HG03520 (cell line): ENCODE measurements around the gene NLRP10.

Experiments
- ATAC-seq: cut with Tn5 transposase; IDR thresholded peaks from one replicate; pipeline ENCODE4 v1.9.1; 2021; ENCODE audit warnings: mild to moderate bottlenecking, moderate library complexity; ENCODE audit not compliant: unreplicated experiment

NLRP10 gene, protein sequence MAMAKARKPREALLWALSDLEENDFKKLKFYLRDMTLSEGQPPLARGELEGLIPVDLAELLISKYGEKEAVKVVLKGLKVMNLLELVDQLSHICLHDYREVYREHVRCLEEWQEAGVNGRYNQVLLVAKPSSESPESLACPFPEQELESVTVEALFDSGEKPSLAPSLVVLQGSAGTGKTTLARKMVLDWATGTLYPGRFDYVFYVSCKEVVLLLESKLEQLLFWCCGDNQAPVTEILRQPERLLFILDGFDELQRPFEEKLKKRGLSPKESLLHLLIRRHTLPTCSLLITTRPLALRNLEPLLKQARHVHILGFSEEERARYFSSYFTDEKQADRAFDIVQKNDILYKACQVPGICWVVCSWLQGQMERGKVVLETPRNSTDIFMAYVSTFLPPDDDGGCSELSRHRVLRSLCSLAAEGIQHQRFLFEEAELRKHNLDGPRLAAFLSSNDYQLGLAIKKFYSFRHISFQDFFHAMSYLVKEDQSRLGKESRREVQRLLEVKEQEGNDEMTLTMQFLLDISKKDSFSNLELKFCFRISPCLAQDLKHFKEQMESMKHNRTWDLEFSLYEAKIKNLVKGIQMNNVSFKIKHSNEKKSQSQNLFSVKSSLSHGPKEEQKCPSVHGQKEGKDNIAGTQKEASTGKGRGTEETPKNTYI

DNA sequence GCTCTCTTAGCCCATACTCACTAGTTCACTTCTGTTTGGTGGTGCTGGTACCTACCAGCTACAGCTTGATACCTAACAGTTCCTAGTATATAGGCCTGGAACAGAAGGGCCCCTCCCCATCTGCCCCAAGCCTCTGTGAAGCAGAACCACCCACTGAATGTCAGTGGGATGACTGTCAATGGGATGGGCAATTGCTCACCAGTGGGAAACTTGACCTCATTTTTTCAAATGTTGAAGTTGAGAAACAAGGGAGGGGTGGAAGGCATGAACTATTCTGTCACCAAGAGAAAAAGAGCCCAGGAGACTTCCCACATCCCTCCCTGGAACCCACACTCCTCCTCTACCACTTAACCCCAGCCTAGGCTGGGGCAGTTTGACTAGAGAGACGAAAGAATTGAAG, at the start of gene NLRP10:
Gene NLRP10, minus strand, starts transcription at position 62 of the 400 bp plus-strand sequence. CDS start 1,952 bp downstream, outside the sequence.
- ATAC-seq: no peak

DNA sequence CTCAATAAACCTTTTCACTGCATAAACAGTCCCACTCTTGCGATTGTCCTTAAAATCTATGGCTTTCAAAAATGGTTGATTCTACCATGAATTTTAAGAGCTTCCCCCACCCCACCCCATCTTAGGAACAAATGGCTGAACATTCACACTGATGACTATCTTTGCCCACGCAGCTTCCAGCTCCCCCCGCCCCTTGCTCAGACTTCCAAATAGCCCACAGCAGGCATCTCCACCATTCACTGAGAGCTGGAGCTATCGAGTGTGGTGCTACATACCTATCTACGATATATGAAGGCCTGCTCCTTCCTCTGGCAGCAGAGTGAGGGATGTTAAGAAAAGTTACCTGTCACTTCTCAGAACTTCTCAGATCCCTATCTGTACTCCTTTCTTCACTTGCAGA, 48.6 kb upstream of the NLRP10 start:
- no peak for ATAC-seq

DNA sequence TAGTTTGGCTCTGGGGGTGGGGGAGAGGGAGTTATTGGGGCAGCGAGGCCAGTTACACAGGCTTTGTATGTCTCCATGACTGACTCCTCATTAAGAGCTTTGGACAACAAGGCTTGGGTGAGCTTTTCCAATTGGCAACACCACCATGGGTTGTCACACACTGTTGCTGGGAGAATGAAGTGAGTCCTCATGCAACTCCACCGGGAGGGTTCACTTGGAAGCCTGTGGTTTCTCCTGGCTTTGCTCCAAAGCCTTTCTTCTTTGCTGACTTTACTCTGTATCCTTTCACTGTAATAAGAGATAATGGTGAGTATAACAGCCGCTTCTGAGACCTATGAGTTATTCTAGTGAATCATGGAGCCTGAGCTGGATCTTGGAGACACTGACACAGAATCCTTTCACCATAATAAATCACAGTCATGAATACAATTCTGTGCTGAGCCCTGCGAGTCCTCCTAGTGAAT, 46.8 kb upstream of the NLRP10 start:
- ATAC-seq: no peak

DNA sequence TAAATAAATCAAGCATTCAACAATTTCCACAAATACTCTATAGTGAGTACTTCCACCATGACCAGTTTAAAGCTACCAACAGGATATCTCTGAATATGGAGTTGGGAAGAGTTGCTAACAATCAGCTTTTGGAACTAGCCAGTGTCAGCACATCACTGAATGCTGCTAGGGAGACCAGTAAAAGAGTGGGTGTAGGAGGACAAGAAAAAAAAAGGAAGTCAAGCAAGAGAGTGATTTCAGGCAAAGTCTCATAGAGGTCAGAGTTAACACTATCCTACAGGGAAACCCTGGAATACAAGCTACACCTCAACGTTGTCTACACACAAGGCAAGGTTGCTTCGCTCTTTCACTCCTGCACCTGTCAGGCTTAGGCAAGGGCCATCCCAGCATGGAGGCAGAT, 46.1 kb upstream of the NLRP10 start:
- no peak for ATAC-seq

DNA sequence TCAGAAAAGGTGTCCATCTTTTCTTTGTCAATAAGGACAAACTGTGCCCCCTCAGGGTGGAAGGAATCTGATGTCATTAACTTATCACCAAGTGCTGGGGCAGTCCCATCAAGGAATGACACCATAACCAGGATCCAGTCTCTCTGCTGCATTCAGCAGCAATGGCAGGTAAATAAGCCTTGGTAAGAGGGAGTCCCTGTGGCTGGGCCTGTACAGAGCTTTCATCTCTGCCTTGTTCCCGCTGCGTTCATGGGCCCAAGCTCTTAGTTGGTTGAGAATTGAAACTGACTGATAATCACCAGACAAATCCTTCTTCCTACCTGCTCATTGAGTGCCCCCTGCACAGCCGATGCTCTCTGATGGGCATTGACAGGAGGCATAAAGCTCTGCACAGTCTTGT, 44.6 kb upstream of the NLRP10 start:
- ATAC-seq: no peak

DNA sequence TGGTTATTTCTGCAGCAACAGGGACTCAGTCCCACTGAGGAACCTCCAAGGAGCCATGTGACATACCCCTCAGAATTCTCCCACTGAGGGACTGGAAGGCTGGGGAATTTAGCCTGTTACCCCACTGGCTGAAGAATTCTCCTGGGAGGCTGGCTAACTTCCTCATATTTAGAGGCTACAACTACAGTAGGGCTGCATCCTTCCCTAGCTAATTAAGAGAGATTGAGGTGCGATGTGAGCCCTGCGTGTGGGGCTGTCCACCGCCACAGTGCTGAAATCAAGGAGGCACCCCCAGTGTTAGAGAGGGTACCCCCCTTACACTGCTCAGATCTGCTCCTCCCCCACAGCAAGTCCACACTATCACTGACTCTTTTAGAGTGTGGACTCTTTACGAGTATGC, 43.0 kb upstream of the NLRP10 start:
- no peak for ATAC-seq

DNA sequence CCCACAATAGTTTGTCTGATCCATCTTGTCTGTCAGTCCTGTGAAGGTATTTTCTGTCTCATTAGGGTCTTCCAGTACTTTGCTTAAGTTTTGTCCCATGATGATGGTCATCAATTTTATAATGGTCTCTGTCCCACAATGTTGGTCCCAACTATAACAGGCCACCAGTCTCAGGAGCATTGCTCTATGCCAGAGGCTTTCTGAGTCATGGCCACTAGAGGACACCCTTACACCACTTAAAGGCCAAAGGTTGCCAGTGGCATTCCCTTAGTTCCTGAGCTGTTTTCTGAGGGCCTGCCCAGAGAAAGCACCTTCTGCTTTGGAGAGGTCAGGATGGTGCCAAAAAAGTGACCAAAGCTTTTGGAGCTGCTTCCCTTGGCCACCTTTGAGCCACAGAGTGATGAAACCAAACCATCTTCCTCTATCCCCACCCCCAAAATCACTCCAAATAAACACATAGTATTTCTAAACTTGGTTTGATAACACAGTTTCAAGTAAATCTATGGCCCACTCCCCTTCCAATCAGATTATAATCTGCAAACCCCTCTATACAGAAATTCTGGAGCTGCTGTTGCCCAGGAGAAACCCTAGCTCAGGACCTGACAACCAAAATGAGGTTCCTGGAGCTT, 41.2 kb upstream of the NLRP10 start:
- ATAC-seq: peak; percentile 74

DNA sequence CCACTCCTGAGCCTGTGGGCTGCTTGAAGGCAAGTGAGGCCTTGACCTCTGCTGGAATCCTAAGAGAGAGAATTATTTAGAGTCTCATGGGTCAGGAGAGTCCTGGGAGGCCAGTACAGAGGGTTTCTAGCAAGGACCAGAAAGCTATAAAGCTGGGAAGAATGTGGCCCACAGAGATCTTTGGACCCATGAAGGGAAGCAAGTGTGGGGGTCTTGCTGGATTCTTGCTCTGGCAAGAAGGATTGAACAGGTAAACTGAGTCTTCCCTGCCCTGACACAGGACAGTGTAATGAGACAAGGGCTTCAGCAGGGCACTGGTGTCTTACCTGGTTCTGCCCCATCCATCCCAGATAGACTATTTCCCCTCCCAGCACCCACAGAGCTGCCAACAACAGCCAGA, 40.3 kb upstream of the NLRP10 start:
- ATAC-seq: no peak

DNA sequence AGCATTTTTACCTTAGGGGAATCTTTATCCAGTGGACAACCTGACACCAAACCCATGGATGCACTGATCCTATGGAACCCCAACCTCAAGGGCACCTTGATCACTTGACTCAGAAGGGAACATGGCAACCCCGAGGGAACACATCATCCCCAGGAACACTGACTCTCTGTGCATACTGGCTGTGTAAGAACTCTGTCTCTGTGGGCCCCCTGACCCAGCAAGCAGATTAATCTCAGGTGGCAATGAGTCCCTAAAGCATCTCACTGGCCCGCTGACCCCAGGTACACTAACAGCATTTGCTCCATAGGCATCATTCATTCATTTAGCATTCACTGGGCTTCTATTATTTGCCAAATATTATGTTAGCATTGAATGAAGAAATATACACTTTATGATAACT, 38.8 kb upstream of the NLRP10 start:
- ATAC-seq: no peak

DNA sequence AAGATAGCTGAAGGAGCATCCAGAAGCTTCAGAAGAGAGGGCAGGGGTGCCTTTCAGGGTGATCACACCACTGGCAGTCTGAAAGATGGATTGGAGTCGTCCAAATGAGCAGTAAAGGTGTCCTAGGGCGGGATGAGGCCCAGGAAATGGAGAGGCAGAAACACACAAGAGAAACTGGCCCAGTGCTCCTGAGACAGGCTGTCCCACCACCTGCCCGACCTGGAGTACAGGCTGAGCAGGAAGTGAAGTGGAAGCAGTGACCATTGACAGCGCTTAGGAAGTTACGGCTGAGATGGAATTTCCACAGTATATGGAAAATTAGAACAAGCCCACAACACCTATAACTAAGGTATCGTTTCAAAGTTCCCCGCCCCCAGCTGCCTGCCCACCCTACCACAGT, 37.9 kb upstream of the NLRP10 start:
- ATAC-seq: no peak

DNA sequence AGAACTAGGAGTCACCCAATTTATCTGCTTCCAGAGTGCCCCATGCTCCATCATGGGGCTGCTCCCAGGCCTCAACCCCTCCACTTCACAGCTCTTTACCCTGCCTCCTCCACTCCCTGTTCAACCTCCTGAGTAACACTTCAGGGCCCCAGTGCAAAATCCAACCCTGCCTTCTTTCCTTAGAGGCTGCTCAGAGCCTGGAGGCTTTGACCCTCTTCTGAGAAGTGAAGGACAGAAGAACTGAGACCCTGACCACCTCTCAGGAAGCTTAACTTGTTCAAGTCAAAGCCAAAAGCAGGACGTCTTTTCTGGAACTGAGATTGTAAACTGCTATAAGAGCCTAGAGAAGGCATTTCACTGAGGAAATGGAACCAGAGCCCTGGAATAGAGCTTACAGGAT, 37.4 kb upstream of the NLRP10 start:
- no peak for ATAC-seq

DNA sequence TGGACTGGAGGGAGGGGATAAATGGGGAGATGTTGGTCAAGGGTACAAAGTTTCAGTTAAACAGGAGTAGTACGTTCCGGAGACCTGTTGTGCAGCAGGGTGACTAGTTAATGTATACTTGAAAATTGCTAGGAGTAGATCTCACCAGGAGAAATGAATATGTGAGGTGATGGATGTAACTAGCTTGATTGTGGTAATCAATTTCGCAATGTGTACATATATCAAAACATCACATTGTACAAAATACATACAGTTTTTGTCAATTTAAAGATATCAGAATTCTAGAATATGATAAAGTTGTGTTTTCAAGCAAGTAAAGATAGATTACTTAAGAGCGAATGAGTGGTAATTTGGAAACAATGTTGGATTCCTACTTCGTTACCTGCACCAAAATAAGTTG, 35.1 kb upstream of the NLRP10 start:
- no peak for ATAC-seq

DNA sequence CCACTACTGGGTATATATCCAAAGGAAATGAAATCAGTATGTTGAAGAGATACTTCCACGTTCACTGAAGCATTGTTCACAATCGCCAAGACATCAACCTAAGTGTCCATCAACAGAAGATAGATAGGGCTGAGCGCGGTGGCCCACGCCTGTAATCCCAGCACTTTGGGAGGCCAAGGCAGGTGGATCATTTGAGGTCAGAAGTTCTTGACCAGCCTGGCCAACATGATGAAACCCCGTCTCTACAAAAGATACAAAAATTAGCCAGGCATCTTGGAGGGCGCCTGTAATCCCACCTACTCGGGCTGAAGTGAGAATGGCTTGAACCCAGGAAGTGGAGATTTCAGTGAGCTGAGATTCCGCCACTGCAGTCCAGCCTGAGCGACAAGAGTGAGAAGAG, 34.5 kb upstream of the NLRP10 start:
- ATAC-seq: no peak

DNA sequence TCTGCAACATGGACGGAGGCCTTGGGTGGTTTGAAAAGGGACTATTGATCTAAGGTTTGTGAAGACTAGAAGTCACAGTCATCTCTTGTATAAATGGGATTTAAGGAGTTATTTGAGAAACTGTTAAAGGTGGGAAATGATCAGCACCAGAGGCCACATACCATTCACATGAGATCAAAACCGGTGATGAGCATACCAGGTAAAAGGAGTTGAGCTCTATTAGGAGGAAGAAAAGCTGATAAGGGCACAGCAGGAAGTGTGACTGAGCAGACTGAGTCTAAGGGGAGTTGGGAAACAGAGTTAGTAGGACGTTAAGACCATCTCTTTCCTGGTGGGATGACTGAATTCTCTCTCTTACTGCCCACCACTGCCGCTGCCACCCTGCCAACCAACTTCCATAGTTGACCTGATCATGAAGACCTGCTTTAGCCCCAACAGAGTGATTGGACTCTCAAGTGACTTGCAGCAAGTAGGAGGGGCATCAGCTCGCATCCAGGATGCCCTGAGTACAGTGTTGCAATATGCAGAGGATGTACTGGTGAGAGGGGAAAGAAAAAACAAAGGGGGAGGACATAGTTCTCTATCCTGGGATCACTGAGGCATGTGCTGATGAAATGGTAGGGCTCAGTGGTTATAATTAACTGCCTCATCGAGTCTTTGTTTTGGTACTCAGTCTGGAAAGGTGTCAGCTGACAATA, 29.5 kb upstream of the NLRP10 start:
- no peak for ATAC-seq

DNA sequence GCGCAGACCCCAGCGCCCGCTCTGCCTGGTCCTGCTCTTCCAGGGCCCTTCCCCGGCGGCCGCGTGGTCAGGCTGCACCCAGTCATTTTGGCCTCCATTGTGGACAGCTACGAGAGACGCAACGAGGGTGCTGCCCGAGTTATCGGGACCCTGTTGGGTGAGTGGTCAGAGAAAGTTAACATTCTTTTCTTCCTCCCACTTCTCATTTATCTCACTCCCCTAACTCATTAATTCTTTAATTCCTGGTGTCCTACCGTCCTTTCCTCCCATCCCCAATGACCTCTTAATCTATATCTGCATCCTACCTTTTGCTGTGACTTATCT, 22.3 kb upstream of the NLRP10 start:
- peak; percentile 1 for ATAC-seq

DNA sequence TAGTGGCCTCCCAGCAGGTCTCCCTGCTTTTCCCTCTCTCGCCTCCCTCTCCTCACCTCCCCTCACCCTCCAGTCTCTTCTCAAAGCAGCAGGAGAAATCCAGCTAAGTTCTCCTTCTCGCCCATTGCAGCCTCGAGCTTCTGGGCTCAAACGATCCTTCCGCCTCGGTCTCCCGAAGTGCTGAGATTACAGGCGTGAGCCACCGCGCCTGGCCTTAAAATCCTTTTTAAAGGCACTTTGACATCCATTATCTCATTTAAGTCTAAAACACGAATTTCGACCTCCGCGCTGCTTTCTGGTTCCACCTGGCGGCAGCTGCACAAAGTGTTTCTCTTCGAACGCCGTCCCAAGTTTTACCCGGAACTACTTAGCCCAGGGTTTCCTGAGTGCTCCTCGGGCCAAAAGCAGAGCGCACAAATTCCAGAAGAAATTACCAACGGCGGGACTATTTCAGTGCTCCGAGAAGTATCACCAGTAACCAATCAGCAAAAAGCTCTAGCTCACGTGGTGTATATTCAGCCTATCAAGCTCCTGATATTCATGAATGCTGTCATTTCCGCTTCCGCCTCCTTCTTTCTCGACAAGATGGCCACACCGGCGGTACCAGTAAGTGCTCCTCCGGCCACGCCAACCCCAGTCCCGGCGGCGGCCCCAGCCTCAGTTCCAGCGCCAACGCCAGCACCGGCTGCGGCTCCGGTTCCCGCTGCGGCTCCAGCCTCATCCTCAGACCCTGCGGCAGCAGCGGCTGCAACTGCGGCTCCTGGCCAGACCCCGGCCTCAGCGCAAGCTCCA, 21.7 kb upstream of the NLRP10 start, which contains the start of gene EIF3F:
Gene EIF3F, plus strand, starts transcription at position 570 of the 792 bp plus-strand sequence. Its CDS starts 16 bp downstream, at position 586.
- peak; percentile 96 for ATAC-seq

DNA sequence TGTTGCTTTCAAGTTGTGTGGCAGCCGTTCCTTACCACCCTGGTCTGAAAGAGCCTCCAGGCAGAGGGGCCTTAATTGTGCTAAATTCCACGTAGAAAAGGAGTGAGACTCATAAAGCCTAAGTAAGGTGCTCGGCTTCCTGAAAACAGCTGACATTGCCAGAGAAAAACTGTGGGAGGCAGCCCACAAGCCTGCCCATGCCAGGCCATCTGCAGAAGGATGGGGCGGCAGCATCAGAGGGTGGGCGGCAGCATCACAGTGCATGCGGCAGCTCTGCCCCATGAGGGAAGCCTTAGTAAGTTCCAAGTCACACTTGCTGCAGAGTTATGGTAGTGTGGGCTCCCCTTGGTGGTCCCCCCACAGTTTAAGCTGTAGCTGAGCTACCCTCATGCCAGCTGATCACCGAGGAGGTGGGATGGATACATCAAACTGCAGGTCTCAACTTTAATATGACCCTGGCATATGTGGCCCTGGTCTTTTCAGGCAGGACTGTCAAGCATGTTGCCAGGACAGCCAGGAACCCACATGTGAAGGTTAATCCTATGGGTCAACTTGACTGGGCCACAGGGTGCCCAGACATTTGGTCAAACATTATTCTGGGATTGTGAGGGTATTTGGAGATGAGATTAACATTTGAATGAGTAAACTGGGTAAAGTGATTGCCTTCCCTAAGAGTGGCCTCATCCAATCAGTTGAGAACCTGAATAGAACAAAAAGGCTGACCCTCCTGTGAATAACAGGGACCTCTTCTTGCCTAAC, 18.8 kb upstream of the NLRP10 start:
- ATAC-seq: no peak

DNA sequence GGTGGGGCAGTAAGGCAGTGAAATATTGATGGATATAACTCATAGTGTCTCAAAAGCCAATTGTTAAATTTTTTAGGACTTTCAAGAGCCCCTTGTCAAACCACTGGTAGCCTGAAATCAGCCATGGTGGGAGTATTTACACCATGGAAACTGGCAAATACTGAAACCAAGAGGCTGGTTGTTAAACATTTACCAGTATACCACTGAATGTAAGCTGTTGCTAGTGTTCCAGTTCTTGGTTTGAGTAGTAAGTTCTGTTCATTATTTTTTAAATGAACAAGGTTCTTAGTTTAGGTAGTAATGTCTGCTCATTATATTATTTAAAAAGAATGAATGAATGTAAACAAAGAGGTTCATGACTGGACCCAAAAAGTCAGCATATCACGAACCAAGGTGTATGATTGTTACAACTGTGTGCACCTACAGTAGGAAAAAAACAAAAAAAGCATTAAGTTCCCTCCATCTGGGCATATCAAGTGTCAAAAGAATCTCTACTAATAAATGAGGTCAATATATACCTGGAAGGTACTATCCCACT, 17.4 kb upstream of the NLRP10 start:
- peak; percentile 35 for ATAC-seq

DNA sequence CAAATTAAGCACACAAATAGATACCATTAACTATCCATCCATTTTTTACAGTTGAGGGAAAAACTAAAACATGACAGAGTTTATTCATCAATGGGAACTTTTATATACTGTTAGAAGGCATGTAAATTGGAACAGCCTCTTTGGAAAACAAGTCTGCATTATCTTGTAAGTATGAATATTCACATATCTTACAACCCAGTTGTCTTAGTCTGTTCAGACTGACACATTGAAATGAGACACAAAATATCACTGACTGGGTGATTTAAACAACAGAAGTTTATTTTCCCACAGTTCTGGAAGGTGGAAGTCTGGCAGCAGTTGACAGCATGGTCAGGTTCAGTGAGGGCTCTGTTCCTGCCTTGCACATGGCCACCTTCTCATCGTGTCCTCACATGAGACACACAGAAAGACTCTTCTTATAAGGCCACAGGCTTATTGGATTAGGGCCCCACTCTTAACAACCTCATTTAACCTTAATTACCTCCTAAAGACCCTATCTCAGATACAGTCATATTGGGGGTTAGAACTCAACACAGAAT, 16.4 kb upstream of the NLRP10 start:
- ATAC-seq: no peak
